Measurements from ENCODE around the gene LTBP1.

DNA sequence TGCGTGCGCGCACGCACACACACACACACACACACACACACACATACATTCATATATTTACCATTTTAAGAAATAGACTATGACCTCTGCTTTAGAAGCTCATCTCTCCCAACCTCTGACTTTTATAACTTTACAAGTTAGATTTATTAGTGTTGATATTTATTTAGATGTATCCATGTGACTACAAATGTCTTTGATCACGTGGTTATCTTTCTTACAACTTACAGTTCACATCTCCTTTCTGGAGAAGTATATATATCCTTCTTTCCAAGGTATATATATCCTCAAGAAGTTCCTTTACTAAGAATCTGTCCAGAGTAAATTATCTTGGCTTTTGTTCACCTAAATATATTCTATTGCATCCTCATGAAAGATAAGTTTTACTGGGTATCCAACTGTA, 16.3 kb upstream of the LTBP1 start:
- TF ChIP-seq YY1 (IDR thresholded peaks at IDR 0.05; ENCODE audit: low read depth) (no peak), RAD21 (IDR thresholded peaks at IDR 0.05; ENCODE audit: low read depth) (no peak), EP300 (IDR thresholded peaks at IDR 0.05; ENCODE audit: borderline replicate concordance) (no peak)
- TF ChIP-seq, protein P1, sequence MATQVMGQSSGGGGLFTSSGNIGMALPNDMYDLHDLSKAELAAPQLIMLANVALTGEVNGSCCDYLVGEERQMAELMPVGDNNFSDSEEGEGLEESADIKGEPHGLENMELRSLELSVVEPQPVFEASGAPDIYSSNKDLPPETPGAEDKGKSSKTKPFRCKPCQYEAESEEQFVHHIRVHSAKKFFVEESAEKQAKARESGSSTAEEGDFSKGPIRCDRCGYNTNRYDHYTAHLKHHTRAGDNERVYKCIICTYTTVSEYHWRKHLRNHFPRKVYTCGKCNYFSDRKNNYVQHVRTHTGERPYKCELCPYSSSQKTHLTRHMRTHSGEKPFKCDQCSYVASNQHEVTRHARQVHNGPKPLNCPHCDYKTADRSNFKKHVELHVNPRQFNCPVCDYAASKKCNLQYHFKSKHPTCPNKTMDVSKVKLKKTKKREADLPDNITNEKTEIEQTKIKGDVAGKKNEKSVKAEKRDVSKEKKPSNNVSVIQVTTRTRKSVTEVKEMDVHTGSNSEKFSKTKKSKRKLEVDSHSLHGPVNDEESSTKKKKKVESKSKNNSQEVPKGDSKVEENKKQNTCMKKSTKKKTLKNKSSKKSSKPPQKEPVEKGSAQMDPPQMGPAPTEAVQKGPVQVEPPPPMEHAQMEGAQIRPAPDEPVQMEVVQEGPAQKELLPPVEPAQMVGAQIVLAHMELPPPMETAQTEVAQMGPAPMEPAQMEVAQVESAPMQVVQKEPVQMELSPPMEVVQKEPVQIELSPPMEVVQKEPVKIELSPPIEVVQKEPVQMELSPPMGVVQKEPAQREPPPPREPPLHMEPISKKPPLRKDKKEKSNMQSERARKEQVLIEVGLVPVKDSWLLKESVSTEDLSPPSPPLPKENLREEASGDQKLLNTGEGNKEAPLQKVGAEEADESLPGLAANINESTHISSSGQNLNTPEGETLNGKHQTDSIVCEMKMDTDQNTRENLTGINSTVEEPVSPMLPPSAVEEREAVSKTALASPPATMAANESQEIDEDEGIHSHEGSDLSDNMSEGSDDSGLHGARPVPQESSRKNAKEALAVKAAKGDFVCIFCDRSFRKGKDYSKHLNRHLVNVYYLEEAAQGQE (IDR thresholded peaks at IDR 0.05; ENCODE audit: low read depth), result no peak
- TF ChIP-seq, protein P2, sequence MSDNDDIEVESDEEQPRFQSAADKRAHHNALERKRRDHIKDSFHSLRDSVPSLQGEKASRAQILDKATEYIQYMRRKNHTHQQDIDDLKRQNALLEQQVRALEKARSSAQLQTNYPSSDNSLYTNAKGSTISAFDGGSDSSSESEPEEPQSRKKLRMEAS (IDR thresholded peaks at IDR 0.05), result no peak

Data from Ishikawa (cell line).